Measurements from ENCODE around the gene DISC1. TPM values are rescaled to one million over a fixed set of nuclear protein-coding genes. Genes with fewer than 3 reads are reported as not detected.

DISC1 gene
- total RNA-seq, 1 donor from 2014 or later, result 9.5 TPM

- DNase-seq, result no peak
- H3K4me1 ChIP-seq, result peaks cover 2% of the 10 kb centered on the region
- intact Hi-C loops (cut with DNase I), result no loop called here
- H3K36me3 ChIP-seq, result no peaks in the 10 kb centered on the region
- H3K4me3 ChIP-seq, result no peak overlapping the region
- no peaks in the 10 kb centered on the region for H3K9me3 ChIP-seq
- TF ChIP-seq, protein P1, sequence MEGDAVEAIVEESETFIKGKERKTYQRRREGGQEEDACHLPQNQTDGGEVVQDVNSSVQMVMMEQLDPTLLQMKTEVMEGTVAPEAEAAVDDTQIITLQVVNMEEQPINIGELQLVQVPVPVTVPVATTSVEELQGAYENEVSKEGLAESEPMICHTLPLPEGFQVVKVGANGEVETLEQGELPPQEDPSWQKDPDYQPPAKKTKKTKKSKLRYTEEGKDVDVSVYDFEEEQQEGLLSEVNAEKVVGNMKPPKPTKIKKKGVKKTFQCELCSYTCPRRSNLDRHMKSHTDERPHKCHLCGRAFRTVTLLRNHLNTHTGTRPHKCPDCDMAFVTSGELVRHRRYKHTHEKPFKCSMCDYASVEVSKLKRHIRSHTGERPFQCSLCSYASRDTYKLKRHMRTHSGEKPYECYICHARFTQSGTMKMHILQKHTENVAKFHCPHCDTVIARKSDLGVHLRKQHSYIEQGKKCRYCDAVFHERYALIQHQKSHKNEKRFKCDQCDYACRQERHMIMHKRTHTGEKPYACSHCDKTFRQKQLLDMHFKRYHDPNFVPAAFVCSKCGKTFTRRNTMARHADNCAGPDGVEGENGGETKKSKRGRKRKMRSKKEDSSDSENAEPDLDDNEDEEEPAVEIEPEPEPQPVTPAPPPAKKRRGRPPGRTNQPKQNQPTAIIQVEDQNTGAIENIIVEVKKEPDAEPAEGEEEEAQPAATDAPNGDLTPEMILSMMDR (IDR thresholded peaks at IDR 0.05), result no peak
- H3K27me3 ChIP-seq, result no peaks in the 10 kb centered on the region
- no peak overlapping the region for H3K27ac ChIP-seq
- ATAC-seq, result no peak
These were observed 324.8 kb downstream of the DISC1 start for GRCh38 chr1:231951374-231951773.

DNA sequence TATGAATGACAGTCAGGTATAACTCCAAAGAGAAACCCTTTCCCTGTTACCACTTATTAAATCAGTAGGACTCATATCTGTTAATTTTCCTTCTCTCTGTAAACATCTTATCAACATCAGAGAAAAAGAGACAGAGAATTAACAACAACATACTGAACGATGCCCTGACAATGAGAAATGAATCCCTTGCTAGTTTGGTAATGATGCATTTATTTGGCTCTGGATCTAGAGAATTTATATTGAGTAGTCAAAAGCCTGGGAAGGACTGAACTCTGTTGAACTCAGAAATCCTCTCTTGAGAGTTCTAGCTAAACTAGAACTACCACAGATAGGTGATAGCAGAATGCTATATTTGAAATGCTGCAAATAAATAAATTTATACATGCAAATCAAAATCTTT lies 325.6 kb downstream of the DISC1 start:
- H3K4me3 ChIP-seq, result no peak overlapping the region
- intact Hi-C loops (cut with DNase I), result no loop called here
- H3K4me1 ChIP-seq, result peaks cover 2% of the 10 kb centered on the region
- H3K9me3 ChIP-seq, result no peaks in the 10 kb centered on the region
- no peak overlapping the region for H3K27ac ChIP-seq
- H3K36me3 ChIP-seq, result no peaks in the 10 kb centered on the region
- H3K27me3 ChIP-seq, result no peaks in the 10 kb centered on the region
- TF ChIP-seq, protein P1 (IDR thresholded peaks at IDR 0.05), result no peak
- no peak for ATAC-seq
- DNase-seq, result no peak

- Histone ChIP-seq H3K36me3 (no peaks in the 10 kb centered on the region), H3K9me3 (no peaks in the 10 kb centered on the region), H3K27me3 (no peaks in the 10 kb centered on the region), H3K27ac (no peak overlapping the region), H3K4me1 (peaks cover 2% of the 10 kb centered on the region), H3K4me3 (no peak overlapping the region)
- intact Hi-C loops (cut with DNase I), result no loop called here
- TF ChIP-seq, protein P1 (IDR thresholded peaks at IDR 0.05), result no peak
- DNase-seq, result no peak
- no peak for ATAC-seq
These were observed 327.1 kb downstream of the DISC1 start for GRCh38 chr1:231953660-231954059.

- TF ChIP-seq, protein P1 (IDR thresholded peaks at IDR 0.05), result no peak
- no peaks in the 10 kb centered on the region for H3K9me3 ChIP-seq
- intact Hi-C loops (cut with DNase I), result no loop called here
- H3K4me1 ChIP-seq, result no peaks in the 10 kb centered on the region
- no peaks in the 10 kb centered on the region for H3K27me3 ChIP-seq
- H3K4me3 ChIP-seq, result no peak overlapping the region
- ATAC-seq (no peak), DNase-seq (no peak)
- no peaks in the 10 kb centered on the region for H3K36me3 ChIP-seq
- no peak overlapping the region for H3K27ac ChIP-seq
These were observed 328.2 kb downstream of the DISC1 start for GRCh38 chr1:231954751-231955150.

- Histone ChIP-seq H3K27ac (no peak overlapping the region), H3K4me3 (no peak overlapping the region), H3K4me1 (no peaks in the 10 kb centered on the region), H3K27me3 (no peaks in the 10 kb centered on the region), H3K36me3 (no peaks in the 10 kb centered on the region), H3K9me3 (no peaks in the 10 kb centered on the region)
- intact Hi-C loops (cut with DNase I), result no loop called here
- TF ChIP-seq, protein P1 (IDR thresholded peaks at IDR 0.05), result no peak
- DNase-seq, result no peak
- ATAC-seq, result no peak
These were observed 330.8 kb downstream of the DISC1 start for GRCh38 chr1:231957359-231957758.

DNA sequence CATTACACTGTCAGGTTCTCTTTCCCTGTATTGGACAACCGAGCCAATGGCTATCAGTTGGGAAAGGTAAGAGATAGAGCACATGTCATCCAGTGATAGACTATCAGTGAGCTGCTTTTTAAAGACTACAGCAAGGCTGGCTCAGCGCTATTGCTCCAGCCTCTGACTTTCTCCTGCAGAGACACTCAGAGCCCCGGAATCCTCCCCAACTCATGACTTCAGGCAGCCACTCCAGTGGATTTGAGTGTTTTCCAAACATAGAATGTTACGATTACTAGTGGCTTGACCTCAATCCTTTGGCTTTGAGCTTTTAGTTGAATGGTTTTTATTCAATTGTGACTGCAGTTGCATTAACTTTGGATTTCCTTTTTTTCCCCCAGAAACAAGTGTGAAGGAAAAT lies 331.9 kb downstream of the DISC1 start:
- TF ChIP-seq, protein P1 (IDR thresholded peaks at IDR 0.05), result no peak
- H3K27me3 ChIP-seq, result no peaks in the 10 kb centered on the region
- H3K9me3 ChIP-seq, result no peaks in the 10 kb centered on the region
- H3K36me3 ChIP-seq, result no peaks in the 10 kb centered on the region
- ATAC-seq (no peak), DNase-seq (no peak)
- intact Hi-C loops (cut with DNase I), result no loop called here
- no peak overlapping the region for H3K27ac ChIP-seq
- no peak overlapping the region for H3K4me3 ChIP-seq
- H3K4me1 ChIP-seq, result no peaks in the 10 kb centered on the region
